Endothelial cell of hepatic sinusoid (primary cell): ENCODE data around the gene TTC28.

Experiments
- in situ Hi-C: cut with HindIII; loops from 2 replicates; pipeline ENCODE4 v1.10.0; 2017; ENCODE audit warnings: low sequenced_read_pairs

The TTC28 gene

GRCh38 chr22:28034145-28034759 is 645.4 kb downstream of the TTC28 start:
- in situ Hi-C loops, result loop anchor here (5.0 kb wide), 1 partner anchor 78 kb away; no protein-coding TSS in a partner anchor

- in situ Hi-C loops, result loop anchor here (5.0 kb wide), 1 partner anchor 79 kb away; no protein-coding TSS in a partner anchor
Observed at GRCh38 chr22:28032861-28033260, 646.8 kb downstream of the TTC28 start.

- in situ Hi-C loops, result loop anchor here (5.0 kb wide), 1 partner anchor 81 kb away; no protein-coding TSS in a partner anchor
Observed at GRCh38 chr22:28031383-28031922, 648.2 kb downstream of the TTC28 start.

- in situ Hi-C loops, result loop anchor here (5.0 kb wide), 1 partner anchor 82 kb away; no protein-coding TSS in a partner anchor
Observed at GRCh38 chr22:28030473-28030872, 649.2 kb downstream of the TTC28 start.

- in situ Hi-C loops, result loop anchor here (5.0 kb wide), 1 partner anchor 82 kb away; no protein-coding TSS in a partner anchor
Observed at GRCh38 chr22:28029956-28030355, 649.7 kb downstream of the TTC28 start.

- in situ Hi-C loops, result no loop called here
Observed at GRCh38 chr22:28029201-28029948, 650.3 kb downstream of the TTC28 start.

GRCh38 chr22:28027453-28028448 is 651.9 kb downstream of the TTC28 start:
- in situ Hi-C loops, result no loop called here

GRCh38 chr22:28025866-28026575 is 653.6 kb downstream of the TTC28 start:
- in situ Hi-C loops, result no loop called here

- in situ Hi-C loops, result no loop called here
Observed at GRCh38 chr22:28025333-28025732, 654.3 kb downstream of the TTC28 start.

- in situ Hi-C loops, result no loop called here
Observed at GRCh38 chr22:28024422-28024888, 655.2 kb downstream of the TTC28 start.

- in situ Hi-C loops, result no loop called here
Observed at GRCh38 chr22:28023774-28024173, 655.9 kb downstream of the TTC28 start.

- in situ Hi-C loops, result no loop called here
Observed at GRCh38 chr22:28023036-28023435, 656.6 kb downstream of the TTC28 start.

- in situ Hi-C loops, result no loop called here
Observed at GRCh38 chr22:28021998-28022660, 657.5 kb downstream of the TTC28 start.

GRCh38 chr22:28021116-28021997 is 658.3 kb downstream of the TTC28 start:
- in situ Hi-C loops, result no loop called here

GRCh38 chr22:28019881-28020861 is 659.5 kb downstream of the TTC28 start:
- in situ Hi-C loops, result no loop called here

- in situ Hi-C loops, result no loop called here
Observed at GRCh38 chr22:28019360-28019759, 660.3 kb downstream of the TTC28 start.

- in situ Hi-C loops, result no loop called here
Observed at GRCh38 chr22:28018461-28018927, 661.1 kb downstream of the TTC28 start.
